Pons (tissue), 1 donor: Measurements from ENCODE around the gene PIGM.
A peak's percentile ranks its signal among the peaks of the same experiment; 100 is the strongest.

Experiments used
- DNase-seq: peaks from one replicate; pipeline ENCODE4 v3.0.0-alpha.2; 2016; ENCODE audit warnings: low spot score

PIGM gene

DNA sequence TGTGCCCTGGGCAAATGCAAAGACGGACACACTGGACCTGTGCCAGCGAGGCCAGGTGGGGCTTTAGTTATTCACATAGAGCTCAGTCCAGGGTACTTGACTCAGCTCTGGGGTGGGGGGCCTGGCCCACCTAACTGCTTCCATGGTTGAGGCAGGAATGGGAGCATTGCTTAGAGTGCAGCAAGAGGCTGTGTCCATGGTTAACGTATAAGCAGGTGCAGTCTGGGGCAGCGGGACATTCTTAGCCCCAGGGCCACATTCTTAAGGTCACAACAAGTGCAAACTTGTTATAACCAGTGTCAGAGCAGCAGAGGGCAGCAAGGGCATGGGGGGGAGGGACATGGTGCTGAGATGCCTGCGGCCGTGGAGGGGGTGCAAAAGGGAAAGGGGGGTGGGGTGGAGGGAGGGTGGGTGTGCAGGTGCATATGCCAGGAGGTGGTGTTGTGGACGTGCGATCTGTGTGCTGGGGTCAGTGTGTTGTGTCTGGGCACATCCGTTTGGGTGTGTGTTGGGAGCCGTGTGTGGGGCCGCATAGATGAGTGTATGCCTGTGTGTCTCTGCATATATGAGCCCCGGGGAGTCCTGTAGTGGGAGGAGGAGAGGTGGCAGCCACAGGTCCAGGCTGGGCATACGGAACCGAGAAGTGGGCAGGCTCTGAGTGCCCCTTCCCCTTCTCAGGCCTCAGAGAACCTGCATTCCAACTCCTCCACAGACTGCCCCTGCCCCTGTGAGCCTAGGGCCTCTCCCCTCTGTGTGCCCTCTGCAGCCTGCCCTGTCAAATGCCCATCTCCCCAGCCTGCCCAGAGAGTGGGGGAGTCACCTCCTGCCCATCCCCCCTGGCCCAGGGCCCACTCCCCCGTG is 29.8 kb upstream of the PIGM start:
- peak; percentile 74 for DNase-seq

DNA sequence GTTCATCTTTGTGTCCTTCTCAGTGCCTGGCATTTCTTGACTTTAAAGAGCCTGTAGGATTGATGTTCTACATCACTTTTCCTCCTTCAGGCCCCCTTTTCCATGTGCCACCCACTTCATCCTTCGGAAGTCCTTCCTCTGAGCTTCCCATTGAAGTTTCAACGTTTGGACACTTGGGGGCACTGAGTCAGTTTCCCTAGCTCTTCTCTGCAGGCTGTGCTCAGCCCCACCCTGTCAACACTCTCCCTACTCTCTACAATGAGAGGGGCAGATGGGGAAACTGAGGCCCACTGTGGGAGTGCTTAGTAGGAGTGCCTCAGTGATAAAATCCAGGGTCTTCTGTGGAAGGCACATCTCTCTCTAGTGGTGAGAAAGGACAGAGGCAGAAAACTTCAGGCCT is 26.3 kb upstream of the PIGM start:
- peak; percentile 53 for DNase-seq

DNA sequence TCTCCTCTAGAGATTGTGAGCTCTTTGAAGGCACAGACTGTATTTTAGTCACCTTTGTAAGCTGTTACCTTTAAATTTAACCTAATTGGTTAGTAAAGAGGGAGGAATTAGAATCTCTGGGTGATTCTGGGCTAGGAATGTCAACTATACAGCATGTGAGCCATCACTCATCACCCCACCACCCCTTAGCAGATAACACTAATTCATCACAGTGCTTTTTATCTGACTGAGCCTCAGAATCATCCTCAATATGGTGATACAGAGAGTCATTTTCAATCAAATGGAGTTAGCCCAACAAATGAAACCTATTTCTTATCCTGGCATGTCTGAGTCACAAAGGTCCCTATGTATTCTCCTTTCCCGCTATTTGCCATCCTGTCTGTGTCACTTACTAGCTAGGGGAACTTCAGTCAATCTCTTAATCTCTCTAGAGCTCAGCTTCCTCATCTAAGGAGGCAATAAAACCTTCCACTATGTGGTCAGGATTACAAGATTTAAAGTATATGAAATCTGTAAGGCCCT is 24.9 kb upstream of the PIGM start:
- peak; percentile 39 for DNase-seq

DNA sequence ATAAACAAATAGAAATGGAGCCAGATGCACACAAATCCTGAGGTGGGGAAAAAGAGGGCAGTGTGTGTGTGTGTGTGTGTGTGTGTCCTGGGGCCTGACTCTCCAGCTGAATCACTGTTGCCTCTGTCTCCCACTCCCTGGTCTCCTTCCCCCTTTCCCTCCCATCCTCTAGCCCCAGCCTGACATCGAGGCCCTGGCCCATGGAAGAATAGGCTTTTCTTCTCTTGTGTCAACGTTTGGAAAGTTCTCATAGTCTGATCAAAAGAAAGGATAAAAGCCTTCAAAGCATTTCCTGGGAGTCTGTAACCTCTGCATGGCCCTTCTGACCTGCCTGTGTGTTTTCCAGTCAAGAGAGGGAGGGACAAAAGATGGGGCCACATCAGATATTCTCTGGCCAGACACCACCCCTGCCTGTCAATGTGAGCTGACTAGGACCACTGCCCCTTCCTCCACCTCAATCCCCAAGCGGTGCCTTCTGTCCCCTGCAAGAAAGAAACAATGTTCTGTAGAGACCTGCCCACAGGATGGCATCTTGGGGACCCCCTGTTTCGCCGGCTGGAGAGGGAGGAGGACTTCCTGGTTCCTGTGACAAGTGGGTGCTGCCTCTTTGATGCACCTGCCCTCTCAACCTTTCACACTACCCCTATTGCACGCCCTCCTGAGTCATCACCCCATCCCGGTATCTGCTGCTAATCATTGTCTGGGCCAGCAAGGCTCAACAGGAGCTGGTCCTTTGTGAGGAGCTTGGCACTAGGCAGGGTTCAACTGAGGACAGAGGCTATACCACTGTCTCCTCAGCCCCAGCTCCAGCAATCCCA is 22.0 kb upstream of the PIGM start:
- peak; percentile 82 for DNase-seq

DNA sequence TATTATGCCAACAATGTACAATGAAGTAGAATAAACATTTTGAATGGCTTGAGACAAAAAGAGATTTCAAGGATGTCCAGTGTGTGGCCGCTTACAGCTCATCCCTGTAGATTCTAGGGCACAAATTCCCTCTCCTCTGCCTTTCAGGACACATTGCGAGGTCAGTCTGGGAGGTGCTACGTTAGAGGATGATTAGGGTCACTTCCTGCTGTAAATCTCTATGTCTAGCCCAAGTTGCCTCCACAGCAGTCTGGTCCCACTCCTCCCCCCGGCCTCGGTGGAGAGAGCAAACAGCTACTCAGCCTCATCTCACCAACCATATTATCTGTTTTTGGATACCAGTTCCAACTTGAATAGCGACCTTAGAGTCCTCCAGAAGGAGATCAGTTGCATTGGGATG is 21.1 kb upstream of the PIGM start:
- peak; percentile 13 for DNase-seq

DNA sequence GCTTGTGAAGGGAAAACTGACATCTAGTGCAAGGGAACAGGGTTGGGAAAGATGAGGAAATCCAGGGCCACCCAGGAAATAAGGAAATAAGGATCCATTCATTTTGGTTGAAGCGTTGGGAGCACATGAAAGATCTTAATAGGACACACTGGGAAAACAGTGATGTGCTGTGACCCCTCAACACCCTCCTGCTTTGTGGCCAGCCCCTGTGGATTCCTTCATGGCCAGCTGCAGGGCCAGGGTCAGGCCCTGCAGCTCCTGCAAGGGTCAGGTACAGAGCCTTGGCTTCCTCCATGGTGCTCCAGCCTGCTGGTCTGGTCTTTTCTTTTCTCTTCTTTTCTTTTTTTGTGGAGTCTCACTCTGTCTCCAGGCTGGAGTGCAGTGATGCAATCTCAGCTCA is 18.8 kb upstream of the PIGM start:
- no peak for DNase-seq

DNA sequence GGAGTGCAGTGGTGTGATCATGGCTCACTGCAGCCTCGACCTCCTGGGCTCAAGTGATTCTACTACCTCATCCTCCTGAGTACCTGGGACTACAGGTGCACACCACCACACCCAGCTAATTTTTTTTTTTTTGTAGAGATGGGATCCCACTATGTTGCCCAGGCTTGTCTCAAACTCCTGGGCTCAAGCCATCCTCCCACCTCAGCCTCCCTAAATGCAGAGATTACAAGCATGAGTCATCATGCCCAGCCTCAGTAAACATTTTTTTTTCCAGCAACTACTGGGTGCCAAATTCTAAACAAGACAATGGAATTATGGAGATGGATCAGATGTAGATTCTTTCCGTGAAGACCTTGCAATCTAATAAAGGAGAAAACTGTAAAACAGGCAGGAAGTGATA is 18.4 kb upstream of the PIGM start:
- DNase-seq, result peak; percentile 15

DNA sequence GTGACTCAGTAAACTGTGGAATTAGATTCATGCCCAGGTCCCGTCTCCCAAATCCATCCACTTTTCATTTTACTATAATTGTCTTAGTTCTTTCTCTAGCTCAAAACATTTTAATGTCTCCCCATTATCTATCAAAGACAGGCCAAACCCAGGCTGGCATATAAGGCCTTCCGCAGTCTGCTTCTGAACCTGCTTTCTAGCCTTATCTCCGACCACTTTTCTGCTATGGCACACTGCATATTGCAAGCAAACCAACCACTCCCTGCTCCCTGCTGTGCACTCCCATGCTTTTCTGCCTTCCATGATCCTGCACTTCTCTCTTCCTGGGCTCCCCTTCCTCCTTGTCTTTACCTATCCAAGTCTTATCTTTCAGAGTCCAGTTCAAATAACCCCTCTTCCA is 17.3 kb upstream of the PIGM start:
- DNase-seq, result no peak

DNA sequence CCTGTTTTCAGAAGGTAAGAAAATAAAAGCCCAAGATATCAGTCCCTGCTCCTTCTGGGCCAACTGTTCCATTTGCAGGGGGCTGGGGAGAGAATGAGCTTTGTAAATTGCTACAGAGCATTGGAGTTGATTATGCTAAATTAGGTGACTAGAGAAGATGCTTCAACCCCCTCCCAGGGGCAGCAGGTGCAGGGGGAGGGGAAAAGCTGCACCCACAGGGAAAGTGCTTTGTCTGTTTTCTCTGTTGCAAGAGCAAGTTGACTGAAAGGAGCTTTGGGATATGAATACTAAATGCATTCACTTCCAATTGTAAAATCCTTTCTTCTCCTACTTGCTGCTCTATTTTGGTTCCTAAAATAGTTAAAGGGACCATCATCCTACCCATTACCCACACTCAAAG is 16.5 kb upstream of the PIGM start:
- DNase-seq, result peak; percentile 35

DNA sequence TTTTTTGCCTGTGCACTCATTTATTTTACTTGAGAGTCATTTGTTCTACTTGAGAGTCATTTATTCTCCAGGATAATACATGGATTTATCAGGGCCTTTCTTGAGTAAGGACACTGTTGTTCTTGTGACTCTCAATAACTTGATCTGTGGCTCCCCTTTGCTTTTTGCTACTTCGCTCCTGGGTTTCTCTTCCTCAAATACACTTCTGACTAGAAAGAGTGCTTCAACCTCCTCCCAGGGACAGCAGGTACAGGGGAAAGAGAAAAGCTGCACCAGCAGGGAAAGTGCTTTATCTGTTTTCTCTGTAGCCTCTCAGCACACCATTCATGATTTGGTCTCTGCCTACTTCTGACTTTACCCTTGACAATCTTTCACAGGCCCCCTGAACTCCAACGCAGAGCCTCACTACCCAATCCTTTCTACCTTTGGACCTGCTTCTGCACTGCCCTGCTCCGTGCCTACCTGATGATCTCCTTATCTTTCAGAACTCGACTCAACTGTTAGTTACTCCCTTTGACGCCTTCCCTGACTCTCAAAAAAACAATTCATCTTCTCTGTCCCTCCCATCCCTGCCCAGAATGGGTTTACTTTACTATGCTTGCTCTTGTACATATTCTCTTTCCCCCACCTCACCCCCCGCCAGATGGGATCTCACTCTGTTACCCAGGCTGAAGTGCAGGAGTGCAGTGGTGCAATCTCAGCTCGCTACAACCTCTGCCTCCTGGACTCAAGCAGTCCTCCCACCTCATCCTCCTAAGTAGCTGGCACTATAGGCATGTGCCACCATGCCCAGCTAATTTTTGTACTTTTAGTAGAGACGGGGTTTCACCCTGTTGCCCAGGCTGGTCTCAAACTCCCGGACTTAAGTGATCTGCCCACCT is 15.6 kb upstream of the PIGM start:
- DNase-seq, result peak; percentile 39

DNA sequence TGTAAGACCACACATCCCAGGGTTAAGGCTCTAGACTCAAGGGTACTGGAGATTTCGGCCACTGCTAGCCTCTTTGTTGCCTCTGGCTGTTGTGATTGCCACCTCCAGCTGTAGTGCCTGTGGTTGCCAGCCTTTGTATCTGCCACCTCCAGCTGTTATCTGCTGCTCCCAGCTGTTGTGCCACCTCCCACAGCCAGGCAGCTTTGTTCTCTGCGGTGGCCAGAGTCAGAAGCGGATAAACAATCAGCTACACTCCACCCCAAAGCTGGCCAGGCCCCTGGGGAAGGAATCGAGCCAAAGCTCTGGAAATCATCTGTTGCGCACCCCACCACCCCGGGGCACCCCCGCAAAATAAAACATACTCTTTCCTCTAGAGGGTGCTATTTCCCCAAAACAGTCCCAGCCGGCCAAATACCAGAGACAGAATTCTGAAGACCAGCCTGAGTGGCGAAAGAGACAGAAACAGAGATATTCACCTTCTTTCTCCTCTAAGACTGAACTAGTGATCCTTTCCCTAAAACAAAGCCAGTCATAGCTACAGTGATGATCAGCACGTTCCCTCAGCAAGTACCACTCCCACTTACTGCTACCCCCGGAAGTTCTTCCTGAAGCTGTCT is 14.8 kb upstream of the PIGM start:
- DNase-seq, result peak; percentile 97

DNA sequence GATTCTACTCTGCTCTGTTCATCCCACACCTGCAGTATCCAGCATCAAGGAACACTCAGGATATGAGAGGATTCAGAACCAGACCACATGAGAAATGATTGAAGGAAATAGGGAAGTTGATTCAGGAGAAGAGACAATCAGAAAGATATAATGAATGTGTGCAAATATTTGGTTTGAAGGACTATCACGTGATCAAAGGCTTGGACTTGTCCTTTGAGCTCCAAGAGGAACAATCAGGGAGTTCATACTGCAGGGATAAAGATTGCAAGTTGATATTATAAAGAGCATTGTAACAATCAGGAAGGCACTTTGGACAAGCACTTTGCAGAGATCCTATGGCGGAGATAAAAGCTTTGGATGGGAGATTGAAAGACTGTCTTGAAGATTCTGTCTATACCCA is 13.9 kb upstream of the PIGM start:
- peak; percentile 70 for DNase-seq

DNA sequence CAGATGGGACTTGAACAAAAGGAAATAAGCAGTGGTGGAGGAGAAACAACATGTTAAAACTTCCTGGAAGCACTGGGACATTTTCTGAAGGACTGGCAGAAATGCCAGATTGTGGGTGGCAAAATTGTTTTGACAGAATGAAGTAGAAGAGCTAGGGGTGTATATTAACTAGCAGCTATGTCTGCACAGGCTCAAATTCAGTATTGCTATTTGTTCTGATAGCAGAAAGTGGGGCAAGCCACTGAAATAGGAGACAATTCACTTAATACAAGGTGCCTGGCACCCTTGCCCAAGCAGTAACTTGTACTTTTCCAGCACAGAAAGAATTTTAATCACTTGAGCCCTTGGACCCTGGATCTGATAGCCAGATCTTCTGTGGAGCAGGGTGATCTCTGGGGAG is 11.8 kb upstream of the PIGM start:
- no peak for DNase-seq

DNA sequence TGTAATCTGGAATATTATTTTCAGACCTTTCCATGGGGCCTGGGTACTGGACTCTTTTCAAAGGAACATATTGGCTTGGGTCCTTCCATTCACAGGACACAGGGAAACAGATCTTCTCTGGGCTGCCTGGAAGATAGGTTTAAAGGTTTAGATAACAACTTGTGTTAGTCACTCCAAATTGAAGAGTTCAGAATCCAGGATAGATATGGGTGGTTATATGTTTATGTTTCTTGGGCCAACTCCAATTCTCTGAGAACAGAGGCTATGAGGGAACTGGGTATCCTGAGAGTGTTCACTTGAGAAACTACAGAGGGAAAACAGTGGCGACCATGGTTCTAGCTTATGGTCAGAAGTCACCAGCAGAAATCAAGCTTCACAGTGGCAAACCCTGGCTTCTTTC is 8.7 kb upstream of the PIGM start:
- no peak for DNase-seq

DNA sequence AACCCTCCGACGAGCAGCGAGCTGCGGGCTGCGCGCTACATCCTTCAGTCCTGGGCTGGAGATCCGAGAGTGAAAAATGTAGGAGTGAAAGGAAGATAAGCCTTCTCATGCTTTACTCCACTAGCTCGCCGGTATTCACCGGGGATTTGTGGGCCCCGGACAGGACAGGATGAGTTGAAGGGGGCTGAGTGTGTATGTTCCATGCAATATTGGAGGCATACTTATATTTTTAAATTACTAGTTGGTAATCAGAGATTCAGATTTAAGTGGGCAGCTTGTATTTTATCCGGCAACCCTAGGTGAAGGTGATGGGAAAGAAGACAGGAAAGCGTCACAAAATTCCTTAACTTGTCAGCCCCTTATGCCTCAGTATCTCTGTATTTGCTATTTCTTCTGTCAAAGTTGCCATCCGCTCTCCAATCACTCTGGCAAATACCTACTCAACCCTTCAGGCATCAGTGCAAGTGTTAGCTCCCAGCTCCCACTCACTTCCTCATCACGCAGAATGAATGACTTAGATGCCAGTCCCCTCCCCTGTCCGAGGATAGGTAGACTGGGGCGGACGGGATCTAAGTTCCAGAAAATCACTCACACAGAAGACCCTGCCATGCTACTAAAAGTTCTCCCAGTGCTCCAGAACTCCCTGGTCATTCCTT is 503 bp upstream of the PIGM start:
- peak; percentile 48 for DNase-seq

DNA sequence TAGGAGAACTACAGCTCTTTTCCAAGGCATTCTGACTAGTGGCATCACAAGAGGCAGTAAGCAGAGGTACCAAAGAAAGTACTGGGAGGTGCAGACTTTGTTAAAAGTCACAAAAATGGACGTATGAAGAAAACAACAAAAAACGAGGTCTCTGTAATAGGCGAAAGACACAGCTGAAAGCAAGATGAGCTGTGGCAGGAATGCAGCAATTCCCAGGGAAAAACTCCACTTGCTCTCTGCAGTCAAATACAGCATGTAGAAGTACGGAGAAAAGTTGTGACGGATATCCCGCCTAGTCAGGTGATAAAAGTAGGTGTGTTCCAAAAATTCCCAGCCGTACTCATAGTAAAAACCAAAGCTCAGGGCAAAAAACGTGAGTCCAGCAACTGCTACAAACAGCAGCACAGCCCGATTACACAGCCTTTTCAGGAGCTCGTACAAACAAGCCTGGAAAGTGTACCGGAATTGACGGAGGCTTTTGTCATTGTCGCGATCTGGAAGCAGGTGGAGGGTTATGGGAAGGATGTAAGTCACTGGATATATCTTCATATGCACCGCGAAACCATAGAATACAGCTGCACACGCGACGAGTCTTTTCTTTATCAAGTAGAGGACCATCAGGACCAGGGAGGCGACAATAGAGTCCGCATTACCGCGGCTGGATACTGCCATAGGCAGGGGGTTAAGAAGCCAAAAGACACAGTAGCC is 979 bp downstream of the PIGM start:
- peak; percentile 20 for DNase-seq

DNA sequence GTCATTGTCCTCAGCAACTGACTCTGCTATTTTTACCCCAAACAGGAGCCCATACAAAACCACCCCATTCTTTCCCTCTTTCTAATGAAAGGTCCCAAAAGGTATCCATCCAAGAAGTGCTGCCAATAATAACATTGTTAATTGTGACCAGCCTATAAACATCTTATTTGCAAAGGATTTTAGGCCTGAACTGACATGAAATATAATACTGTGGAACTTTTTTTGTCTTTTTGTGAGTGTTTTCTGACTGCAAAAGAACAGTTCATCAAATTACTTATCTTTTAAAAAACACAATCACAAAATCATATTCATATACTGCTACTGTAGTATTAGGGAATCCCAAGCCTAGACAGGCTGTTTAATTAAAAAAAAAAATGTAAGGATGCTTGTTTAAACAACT is 3.4 kb downstream of the PIGM start:
- peak; percentile 49 for DNase-seq

DNA sequence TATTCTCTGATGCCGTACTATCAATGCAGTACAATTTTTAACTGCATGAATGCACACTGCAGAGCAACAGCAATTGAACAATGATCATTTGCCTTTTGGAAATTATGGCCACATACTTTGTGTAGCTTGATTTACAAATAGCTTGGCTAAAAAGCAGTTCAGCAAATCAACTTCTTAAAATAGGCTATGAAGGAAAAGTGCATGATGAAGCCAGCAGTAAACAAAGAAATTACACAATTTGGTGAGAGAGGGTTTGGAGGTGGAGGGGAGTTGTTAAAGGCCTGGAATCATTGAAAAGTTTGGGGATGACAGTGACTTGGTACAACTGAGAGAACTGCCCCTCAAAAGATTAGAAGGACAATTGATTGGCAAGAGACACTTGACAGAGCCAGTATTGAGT is 6.5 kb downstream of the PIGM start:
- no peak for DNase-seq

DNA sequence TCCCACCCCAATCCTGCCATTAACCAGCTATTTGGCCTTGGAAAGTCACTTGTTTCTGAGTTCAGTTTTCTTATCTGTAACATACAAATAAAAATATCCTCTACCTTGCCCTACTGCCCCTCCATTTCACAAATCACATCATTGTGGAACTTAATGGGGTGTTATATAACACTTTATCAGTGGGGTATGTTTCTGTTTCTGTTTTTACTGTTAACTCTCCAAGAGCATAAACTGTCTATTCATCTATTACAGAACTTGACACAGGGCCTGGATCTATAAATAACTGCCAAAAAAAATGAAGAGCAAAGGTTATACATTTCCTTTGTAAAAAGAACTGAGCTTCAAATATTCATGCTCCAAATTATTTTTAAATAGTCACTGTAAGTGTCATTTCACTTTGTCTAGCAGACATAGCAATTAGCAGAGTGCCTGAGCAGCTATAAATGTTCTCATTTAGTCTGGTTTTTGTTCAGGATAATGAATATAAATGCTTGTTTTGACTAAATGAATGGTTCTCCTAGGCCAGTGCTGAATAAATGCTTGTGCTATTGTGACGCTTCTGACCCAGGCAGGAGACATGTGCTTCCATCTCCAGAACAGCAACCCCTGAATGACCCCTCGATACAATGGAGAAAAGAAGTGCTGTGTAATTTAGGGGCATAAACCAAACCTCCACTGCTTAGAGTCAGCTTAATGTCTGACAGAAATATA is 7.4 kb downstream of the PIGM start:
- DNase-seq, result peak; percentile 93
